ENCODE measurements around the gene EEF1A2.

DNA sequence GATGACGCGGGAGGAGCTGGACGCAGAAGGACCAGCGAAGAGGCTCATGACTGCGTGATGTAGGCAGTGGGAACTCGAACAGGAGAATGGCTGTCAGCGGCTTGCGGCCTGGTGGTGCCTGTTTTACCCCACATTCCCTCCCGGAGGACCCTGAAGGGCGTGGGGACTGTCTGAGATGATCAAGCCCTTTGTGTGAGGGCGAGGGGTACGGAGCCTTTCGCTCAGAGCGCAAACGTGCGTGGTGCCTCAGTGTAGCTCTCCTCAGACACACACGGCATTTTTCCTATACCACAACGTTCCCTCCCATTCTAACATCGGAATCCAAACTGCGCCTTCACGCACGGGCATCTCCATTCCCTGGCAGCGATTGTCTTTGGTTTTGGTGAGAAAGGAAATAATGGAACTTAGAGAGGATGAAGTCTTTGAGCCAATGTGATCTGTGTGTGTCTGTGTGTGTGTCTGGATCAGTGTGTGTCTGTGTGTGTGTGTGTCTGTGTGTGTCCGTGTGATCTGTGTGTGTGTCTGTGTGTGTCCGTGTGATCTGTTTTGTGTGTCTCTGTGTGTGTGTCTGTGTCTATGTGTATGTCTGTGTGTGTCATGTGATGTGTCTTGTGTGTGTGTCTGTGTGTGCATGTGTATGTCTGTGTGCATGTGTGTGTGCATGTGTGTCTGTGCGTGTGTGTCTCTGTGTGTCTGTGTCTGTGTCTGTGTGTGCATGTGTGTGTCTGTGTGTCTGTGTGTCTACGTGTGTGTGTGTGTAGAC is 33.0 kb upstream of the EEF1A2 start:
- TF ChIP-seq RCOR1 (IDR thresholded peaks at IDR 0.05; ENCODE audit: low read depth, low read length) (no peak), TP53 (CRISPR knock-in tag; IDR thresholded peaks at IDR 0.05) (no peak)
- TF ChIP-seq, protein P1, sequence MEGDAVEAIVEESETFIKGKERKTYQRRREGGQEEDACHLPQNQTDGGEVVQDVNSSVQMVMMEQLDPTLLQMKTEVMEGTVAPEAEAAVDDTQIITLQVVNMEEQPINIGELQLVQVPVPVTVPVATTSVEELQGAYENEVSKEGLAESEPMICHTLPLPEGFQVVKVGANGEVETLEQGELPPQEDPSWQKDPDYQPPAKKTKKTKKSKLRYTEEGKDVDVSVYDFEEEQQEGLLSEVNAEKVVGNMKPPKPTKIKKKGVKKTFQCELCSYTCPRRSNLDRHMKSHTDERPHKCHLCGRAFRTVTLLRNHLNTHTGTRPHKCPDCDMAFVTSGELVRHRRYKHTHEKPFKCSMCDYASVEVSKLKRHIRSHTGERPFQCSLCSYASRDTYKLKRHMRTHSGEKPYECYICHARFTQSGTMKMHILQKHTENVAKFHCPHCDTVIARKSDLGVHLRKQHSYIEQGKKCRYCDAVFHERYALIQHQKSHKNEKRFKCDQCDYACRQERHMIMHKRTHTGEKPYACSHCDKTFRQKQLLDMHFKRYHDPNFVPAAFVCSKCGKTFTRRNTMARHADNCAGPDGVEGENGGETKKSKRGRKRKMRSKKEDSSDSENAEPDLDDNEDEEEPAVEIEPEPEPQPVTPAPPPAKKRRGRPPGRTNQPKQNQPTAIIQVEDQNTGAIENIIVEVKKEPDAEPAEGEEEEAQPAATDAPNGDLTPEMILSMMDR (IDR thresholded peaks at IDR 0.05) = no peak
- TF ChIP-seq, protein P2, sequence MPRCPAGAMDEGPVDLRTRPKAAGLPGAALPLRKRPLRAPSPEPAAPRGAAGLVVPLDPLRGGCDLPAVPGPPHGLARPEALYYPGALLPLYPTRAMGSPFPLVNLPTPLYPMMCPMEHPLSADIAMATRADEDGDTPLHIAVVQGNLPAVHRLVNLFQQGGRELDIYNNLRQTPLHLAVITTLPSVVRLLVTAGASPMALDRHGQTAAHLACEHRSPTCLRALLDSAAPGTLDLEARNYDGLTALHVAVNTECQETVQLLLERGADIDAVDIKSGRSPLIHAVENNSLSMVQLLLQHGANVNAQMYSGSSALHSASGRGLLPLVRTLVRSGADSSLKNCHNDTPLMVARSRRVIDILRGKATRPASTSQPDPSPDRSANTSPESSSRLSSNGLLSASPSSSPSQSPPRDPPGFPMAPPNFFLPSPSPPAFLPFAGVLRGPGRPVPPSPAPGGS (IDR thresholded peaks at IDR 0.05) = no peak
